CD4-positive, alpha-beta T cell treated with Interleukin-21 for 1 hour (primary cell): ENCODE measurements around the gene HAPSTR1.
A peak's percentile ranks its signal among the peaks of the same experiment; 100 is the strongest.
"Not testable (repeated sequence)": the region's sequence is repeated elsewhere in the genome, so short reads cannot be mapped to it uniquely, and the experiment has no call there.

ENCODE experiments used
- DNase-seq: peaks from one replicate; pipeline ENCODE4 v3.0.0-alpha.2; 2020

HAPSTR1 gene

DNA sequence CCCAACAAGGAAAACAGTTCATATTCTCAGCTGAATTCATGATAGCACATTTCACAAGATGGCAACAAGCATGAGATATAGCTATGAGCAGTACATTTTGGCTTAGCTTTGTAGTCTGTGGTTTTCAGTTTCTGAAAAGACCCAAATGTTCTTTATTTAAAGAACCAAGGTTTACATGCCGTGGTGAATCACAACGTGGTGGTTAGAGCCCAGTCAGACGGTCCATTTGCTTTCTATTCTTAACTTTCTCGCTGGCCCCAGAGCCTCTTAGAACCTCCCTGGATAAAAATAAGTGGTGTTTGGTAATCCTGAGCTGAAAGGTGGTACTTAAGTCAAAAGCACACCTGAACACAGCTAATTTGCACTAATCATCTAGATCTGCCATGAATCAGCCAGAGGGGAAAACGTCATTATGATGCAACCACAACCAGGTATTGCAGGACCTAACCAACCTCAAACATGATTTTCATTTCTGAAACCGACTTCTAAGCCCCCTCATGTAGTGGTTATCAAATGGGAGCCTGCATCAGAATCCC is 18.6 kb upstream of the HAPSTR1 start:
- DNase-seq: no peak

DNA sequence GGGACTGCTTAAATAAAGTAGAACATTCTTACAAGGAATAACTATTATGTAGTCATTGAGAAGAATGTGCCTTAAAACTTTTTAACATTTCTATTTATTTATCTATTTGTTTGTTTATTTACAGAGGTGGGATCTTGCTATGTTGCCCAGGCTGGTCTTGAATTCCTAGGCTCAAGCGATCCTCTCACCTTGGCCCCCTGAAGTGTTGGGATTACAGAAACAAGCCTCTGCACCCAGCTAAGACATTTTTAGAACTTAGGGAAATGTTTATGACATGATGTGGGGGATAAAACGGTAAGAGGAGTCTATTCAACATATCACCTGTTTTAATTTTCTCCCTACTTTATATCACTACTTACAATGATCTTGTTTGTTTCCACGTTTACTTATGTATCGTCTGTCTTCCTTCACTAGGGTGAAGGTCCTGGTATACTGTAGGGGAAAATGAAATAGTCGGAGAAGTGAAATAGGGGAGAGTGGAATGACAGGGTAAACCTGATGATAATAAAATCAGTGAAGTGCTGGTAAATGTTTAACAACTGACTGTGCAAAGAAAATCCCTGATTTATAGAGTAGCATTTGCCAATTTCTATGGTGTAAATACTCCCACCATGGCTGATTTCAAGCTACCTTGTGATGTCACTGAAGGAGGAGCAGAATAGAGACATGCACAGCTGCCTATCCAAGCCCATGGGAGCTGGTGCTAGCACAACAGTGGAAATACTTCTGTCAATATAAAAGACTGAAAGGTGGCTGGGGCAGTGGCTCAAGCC is 16.0 kb upstream of the HAPSTR1 start:
- no peak for DNase-seq

DNA sequence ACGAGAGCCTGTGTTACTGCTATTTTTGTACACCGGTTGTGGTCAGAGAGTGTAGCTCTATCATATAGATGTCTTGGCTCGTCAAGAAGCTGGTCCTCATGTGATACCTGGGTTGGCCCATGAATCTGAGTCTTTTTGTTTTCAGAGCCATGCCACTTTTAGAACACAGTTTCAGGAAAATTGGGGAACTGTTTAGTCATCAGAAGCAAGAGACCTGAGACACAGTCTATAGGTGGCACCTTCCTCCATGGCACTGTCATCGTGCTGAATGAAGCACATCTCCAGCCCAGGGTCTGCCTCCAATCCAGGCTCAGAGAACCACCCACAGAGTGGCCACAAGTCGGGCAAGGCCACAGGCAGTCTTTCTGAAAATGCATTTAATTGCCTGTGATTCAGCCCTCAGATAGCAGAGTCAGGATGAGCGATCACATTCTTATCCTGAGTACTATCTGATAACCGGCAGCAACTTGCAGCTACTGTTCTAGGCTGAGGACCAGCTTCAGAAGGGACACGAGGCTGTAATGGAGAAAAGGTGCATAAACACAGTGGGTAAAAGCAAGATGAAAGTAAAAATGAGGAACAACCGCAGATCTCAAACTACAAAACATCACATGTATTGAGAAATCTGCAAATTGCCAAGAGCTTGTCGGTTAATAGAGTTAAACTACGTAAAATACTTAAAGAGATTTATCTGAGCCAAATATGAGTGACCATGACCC is 14.2 kb upstream of the HAPSTR1 start:
- DNase-seq: no peak

DNA sequence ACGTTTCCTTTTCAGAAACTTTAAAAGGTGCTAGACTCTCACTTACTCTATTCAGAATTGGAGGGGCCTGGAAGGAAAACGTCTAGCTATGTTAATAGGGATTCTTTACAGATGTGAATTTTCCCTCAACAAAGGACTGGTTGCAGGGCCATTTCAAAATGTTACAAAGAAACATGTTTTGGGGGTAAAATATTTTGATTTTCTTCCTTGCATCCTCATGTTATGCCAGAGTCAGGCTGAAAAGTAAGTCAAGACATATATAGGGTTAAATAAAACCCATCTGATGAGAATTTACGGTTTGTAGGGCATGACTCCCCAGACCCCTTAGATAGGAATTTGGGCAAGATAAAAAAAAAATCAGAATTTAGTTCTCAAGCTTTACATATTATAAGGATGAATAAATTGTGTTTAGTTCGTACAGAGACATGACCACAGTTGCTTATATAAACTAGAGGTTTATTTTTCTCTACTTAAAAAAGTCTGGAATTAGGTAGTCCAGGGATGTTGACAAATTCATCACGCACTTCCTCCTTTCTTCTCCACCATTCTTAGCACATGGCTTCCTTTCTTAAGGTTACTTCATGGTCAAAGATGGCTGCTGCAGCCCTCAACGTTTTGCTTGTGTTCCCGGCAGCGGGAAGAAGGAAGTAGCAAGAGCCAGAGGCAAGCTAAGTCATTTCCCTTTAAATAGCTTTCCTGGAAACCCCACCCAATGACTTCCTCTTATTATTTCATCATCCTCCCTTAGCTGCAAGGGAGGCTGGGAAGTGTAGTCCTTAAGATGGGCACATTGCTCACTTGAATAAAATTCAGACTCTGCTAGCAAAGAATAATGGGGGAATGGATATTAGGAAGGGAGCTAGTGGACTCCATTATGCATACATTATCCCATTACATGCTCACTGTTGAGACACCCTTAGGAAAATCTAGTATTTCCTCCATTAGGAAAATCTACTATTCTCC is 12.7 kb upstream of the HAPSTR1 start:
- peak; percentile 86 for DNase-seq

DNA sequence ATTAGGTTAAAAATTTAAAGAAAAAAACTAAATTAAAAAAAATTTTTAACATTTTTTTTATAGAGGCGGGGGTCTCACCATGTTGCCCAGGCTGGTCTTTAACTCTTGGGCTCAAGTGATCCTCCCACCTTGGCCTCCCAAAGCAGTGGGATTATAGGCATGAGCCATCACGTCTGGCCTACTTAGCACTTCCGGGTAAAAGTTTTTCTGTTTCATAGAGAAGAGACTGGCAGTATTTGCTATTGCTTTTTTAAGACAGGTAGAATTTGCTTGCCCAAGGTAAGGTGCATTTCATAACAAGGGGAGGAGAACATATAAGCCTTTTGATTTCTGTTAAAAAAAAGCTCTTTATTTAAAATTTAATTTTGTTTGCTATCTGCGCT is 12.0 kb upstream of the HAPSTR1 start:
- no peak for DNase-seq

DNA sequence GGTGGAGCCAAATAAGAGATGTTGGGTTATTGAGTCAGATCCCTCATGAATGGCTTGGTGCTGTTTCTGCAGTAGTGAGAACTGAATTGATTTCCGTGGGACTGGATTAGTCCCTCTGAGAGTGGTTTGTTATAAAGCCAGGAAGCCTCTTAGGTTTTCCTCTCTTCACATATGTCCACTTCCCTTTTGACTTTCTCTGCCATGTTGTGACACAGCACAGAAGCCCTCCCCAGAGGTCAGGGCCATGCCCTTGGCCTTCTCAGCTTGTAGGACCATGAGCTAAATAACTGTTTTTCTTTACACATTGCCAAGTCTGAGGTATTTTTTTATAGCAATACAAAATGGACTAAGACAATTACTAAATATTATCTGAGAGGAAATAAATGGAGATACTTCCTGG is 10.3 kb upstream of the HAPSTR1 start:
- no peak for DNase-seq

DNA sequence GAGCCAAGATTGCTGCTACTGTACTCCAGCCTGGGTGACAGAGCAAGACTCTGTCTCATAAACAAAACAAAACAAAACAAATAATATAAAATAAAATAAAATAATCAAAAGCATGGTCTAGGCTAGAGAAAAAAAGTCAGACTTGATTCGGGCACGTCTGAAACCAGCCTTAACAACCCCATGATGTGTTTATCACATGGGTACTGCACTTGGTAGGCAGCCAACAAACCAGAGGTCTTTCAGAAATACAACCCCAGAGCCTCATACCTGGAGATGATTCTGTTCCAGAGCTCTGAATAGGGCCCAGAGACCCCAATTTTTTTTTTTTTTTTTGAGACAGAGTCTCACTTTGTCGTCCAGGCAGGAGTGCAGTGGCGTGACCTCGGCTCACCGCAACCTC is 9.6 kb upstream of the HAPSTR1 start:
- DNase-seq: no peak

DNA sequence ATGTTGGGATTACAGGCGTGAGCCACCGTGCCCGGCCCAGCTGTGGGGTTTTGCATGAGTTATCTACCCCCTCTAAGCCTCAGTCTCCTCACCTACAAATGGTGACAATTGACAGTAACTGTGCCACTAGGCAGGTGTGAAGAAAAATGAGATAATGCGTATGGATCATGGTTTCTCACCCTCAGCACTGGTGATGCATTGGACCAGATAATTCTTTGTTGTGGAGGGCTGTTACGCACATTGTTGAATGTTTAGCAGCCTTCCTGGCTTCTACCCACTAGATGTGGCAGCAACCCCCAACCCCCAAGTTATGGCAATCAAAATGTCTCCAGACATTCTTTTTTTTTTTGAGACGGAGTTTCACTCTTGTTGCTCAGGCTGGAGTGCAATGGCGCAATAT is 9.0 kb upstream of the HAPSTR1 start:
- peak; percentile 58 for DNase-seq

DNA sequence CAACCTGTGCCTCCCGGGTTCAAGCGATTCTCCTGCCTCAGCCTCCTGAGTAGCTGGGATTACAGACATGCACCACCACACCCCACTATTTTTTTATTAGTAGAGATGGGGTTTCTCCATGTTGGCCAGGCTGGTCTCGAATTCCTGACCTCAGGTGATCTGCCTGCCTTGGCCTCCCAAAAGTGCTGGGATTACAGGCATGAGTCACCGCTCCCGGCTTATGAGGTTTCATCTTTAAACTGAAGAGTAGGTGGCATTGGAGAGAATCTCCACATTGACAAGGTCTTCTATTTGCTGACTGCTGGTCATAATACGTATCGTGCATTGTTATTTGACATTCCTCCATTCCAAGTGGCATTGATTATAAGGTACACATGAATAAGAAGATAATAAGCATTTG is 3.7 kb upstream of the HAPSTR1 start:
- not testable (repeated sequence) for DNase-seq

DNA sequence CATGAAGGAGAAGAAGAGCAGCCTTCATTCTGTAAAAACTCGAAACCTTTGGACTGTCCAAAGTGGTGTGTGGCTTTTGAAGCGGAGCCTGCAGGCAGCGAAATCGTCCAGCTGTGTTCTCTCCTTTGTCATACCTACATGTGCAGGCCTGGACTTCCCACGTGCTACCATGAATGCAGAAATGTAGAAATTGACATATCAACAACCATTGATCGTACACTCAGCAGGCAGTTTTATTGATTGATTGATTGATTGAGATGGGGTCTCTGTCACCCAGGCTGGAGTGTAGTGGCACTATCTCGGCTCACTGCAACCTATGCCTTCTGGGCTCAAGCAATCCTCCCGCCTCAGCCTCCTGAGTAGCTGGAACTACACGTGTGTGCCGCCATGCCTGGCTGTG is 2.6 kb upstream of the HAPSTR1 start:
- DNase-seq: no peak

DNA sequence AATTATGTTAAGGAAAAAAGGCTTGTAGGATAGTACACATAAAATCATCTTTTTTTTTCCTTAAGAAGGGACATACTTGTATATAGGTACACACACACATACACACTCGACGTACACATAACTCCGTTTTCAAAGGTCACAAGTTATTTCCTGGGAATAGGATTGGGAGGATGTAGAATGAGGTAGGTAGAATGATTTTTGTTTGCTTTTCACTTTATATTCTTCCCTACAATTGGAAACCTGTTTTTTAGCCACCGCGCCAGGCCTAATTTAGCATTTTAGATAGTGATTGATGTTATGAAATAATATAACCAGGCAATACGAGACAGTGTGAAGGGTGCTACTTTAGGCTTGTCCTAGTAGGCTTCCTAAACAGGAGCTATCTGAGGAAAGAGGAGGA is 1.8 kb upstream of the HAPSTR1 start:
- no peak for DNase-seq

DNA sequence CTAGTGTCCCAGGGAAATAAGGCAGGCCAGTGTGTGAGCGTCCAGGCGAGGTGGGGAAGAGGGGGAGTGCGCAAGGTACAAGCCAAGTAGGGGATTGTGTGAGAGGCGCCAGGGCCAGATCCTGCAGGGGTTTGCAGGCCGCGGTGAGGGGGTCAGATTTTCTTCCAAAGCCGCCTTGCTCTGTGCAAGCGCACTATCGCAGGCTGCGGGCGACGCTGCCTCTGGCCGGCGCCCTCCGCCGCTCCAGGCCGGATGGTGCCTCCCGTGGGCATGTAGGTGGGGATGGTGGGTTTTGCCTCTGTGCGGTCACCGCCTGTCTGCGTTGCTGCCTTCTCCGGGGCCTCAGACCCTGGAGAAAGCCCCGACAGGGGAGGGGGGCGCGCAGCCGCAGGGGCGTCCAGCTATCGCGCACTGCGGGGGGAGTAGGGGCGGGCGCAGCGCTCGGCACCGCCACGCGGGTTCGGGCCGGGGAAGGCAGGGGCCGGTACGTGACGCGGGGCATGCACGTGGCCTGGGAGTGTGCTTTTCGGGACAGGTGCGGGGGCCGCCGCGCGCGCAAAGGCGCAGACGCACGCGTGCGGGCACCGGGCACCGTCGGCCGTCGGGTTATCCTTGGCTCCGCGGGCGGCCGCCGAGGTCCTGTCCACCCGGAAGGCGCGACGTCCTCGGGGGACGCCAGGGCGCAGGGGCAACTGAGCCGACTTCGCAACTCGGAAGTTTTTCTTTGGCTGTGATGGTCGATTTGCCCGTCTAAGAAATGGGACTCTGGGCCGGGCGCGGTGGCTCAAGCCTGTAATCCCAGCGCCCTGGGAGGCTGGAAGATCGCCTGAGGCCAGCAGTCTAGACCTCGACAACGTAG is 1.1 kb upstream of the HAPSTR1 start:
- peak; percentile 51 for DNase-seq

DNA sequence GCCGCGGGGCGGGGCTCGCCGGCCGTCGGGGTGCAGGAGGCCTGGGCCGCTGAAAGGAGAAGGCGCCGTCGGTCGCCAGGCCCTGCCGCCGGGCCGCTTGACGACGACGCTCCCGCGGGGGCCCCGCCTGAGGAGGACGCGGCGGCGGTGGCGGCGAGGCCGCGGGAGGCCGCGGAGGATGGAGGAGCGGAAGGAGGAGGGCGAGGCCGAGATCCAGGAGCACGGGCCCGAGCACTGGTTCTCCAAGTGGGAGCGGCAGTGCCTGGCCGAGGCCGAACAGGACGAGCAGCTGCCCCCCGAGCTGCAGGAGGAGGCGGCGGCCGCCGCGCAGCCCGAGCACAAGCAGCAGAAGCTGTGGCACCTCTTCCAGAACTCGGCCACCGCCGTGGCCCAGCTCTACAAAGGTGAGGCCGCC is 430 bp downstream of the HAPSTR1 start:
- DNase-seq: peak; percentile 42

DNA sequence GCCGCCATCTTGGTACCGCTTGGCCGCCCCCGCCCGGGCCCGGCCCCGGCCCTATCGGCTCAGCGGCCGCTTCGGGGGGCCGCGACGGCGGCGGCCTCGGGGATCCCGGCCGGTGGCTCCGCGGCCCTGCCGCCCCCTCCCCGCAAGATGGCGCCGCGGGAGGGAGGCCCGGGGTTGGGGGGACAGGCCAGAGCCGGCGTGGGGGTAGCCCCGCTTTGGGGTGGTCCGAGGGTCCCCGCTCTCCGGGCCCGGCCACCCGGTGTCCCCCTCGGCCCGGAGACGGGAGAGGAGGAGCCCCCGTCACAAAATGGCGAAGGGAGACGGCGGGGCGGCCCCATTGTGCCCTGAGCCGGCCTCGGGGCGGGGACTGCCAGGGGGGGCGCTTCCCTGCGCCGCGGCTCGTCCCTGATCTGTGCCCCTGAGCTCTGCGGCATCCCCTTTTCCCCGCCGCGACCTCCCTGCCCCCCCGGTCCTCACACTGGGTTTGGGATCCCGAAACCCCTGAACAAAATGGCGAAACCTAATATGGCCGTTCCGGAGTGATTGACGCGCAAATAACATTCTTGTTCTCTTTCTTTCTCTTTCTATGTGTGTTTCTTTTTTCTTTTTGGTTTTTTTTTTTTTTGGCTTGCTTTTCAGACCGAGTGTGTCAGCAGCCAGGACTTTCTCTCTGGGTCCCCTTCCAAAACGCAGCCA is 986 bp downstream of the HAPSTR1 start:
- DNase-seq: peak; percentile 60

DNA sequence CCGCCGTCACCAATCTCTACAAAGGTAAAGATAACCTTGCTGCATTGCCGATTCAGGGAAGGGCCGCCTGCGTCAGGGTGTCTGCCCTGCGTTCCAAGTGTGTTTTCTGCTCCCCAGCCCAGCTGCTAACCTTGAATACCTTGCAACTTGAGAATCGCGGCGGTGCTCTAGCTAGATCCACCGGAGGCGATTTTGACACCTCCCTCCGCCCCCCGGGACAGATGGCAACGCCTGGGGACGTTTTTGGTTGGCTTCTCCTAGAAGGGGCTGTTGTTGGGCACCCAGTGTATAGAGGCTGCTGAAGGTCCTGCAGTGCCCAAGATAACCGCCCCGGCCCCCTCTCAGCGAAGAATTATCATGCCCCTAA is 1.5 kb downstream of the HAPSTR1 start:
- DNase-seq: peak; percentile 30

DNA sequence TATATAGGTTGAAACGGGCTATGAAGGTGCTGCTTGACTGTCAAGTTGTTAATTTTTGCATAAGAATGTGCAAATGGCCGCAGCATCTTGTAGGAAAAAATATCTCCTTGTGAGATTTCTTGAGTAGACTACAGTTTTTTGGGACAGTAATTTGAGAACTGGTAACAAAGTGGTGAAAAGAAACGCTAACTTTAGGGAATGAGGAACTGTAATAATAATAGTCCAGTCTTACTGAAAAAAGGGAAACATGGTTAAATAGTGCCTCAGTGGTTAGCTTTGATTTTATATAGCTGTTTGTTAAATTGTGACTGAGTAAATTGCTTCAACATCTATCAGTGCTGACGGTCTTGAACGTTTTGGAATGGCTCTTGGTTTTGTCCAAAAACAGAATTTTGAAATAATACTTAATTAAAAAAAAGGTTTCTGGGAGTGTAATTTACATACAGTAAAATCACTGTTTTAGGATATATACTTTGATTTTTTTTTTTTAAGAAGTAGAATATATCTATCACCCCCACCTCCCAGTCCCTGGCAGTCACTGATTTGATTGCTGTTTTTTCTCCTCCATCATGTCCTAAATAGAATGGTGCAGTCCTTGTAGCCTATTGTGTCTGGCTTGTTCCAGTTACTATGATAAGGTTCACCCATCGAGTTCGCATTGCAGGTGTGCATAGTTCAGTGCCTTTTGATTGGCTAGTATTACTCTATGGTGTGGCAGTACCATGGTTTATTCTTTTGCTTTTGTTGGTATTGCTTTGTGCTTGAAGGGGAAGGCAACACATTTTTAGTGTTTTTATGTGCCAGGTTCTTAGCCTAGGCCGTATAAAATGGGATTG is 2.8 kb downstream of the HAPSTR1 start:
- DNase-seq: no peak

DNA sequence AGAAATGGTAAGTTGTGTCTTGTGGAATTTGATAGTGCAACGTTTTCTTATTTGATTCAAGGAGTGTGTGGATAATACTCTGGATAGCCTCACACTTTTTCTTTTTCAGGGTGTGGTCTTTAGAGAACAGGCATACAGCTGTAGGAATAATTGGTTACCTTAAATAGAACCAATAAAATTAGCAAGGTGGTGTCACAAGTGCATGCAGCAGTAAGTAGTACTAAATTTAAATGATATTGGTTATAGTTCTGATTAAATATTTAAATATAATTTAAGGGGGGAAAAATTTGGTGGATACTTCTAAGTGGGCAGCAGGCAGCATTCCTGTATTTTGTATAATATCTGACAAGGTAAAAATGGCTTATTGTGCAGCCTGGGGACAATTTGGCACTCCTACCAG is 3.7 kb downstream of the HAPSTR1 start:
- no peak for DNase-seq

DNA sequence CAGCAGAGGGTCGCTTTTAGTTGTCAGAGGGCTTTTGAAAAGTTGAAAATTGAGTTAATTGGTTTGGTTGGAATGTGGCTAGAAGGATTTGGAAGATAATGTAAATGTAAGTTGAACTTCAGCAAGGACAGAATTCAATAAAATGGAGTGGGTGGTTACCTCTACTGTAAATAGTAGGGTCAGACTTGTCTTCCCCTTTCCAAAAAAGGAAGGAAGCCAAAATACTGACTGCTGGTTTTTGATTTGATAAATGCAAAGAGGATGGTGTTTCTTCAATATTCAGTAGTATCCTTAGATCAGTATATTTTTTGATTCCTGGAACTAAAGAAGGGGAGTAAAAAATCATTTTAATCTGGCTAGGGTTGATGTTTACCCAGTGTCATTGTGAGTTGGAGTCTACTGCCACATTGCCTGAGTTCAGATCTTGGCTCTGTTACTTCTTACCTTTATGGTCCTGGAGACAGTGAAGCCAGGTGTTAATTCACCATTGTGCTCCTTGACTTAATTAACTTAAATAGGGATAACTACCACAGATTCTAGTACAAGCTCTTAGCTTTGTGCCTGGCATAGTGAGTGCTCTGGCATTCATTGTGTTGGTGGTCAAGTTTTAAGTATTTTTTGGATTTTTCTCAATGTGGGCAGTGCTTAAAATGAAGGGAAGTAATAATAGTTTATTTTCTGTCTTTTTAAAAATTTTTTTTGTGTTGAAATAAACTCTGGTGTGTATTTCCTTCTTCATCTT is 4.4 kb downstream of the HAPSTR1 start:
- DNase-seq: no peak

DNA sequence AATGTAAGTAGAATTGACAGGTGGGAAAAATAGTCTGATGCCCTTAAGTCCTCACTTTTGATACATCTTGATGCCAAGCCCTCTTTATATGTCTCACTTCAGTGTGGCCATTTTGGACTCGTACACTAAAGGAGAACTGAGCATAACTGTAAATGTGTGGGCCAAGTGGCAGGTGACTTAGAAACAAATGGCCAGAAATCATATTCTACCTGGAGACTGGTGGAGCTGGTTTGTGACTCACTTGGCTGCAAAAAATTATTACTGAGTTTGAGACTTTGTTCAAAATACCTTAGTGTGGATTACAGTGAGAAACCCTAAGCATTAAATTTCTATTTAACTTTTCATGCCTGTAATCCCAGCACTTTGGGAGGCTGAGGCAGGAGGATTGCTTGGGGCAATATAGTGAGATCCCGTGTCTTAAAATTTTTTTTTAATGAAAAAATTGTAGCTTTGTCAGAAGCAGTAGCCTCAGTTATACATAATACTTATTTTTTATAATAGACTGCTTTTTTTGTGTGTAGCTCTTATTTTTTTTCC is 5.0 kb downstream of the HAPSTR1 start:
- DNase-seq: no peak
